Duodenal mucosa (tissue), 2 donors: ENCODE results near the gene ABLIM2.
A peak's percentile ranks its signal among the peaks of the same experiment; 100 is the strongest.

Source experiments
- H3K27ac ChIP-seq: one replicate; pipeline ENCODE4 v1.7.0; 2013; ENCODE audit warnings: low read depth, low read length
- H3K27me3 ChIP-seq, 2 donors: one replicate each; pipeline ENCODE4 v1.7.0; 2013; ENCODE audit warnings: low read length in 2 of 2, control low read depth in 1 of 2; ENCODE audit not compliant: insufficient read depth in 2 of 2, control insufficient read depth in 1 of 2
- H3K36me3 ChIP-seq, 2 donors: one replicate each; pipeline ENCODE4 v1.7.0; 2013; ENCODE audit warnings: low read length in 2 of 2, control low read depth in 1 of 2; ENCODE audit not compliant: insufficient read depth in 2 of 2, control insufficient read depth in 1 of 2
- H3K4me1 ChIP-seq, 2 donors: one replicate each; pipeline ENCODE4 v1.7.0; 2013; ENCODE audit warnings: low read length in 2 of 2, control low read depth in 1 of 2; ENCODE audit not compliant: insufficient read depth in 2 of 2, control insufficient read depth in 1 of 2
- H3K4me3 ChIP-seq, 2 donors: one replicate each; pipeline ENCODE4 v1.7.0; 2013; ENCODE audit warnings: low read length in 2 of 2, low read depth in 1 of 2
- H3K9ac ChIP-seq, 2 donors: one replicate each; pipeline ENCODE4 v1.7.0; 2013; ENCODE audit warnings: low read length in 2 of 2, low read depth in 1 of 2
- H3K9me3 ChIP-seq, 2 donors: one replicate each; pipeline ENCODE4 v1.7.0; 2013; ENCODE audit warnings: low read length in 2 of 2, control low read depth in 1 of 2; ENCODE audit not compliant: control insufficient read depth in 1 of 2

The ABLIM2 gene

GRCh38 chr4:8160233-8160560, 1.6 kb upstream of the ABLIM2 start:
- Histone ChIP-seq H3K4me1 (peaks cover 0 to 22% of the 10 kb centered on the region in 2 donors), H3K4me3 (no peak overlapping the region), H3K27me3 (peaks cover 0 to 11% of the 10 kb centered on the region in 2 donors), H3K9me3 (no peaks in the 10 kb centered on the region), H3K27ac (no peak overlapping the region), H3K36me3 (no peaks in the 10 kb centered on the region), H3K9ac (no peak overlapping the region)

- Histone ChIP-seq H3K9ac (peak overlapping the region; percentile 68 to 87), H3K9me3 (no peaks in the 10 kb centered on the region), H3K4me3 (peak overlapping the region; percentile 87 to 94), H3K36me3 (no peaks in the 10 kb centered on the region), H3K4me1 (peaks cover 0 to 22% of the 10 kb centered on the region in 2 donors), H3K27me3 (peaks cover 0 to 11% of the 10 kb centered on the region in 2 donors), H3K27ac (no peak overlapping the region)
These were observed 1.1 kb upstream of the ABLIM2 start for GRCh38 chr4:8159537-8160232.

- H3K9ac ChIP-seq: peak overlapping the region in 1 of 2 donors; percentile 47
- peaks cover 0 to 11% of the 10 kb centered on the region in 2 donors for H3K27me3 ChIP-seq
- H3K36me3 ChIP-seq: no peaks in the 10 kb centered on the region
- H3K9me3 ChIP-seq: no peaks in the 10 kb centered on the region
- H3K4me3 ChIP-seq: peak overlapping the region; percentile 69 to 73
- H3K27ac ChIP-seq: no peak overlapping the region
- H3K4me1 ChIP-seq: peaks cover 0 to 22% of the 10 kb centered on the region in 2 donors
These were observed 486 bp downstream of the ABLIM2 start for GRCh38 chr4:8157944-8158709.

GRCh38 chr4:8157496-8157895, 1.1 kb downstream of the ABLIM2 start:
- Histone ChIP-seq H3K9me3 (no peaks in the 10 kb centered on the region), H3K27me3 (peaks cover 0 to 11% of the 10 kb centered on the region in 2 donors), H3K4me1 (peaks cover 0 to 22% of the 10 kb centered on the region in 2 donors), H3K9ac (no peak overlapping the region), H3K4me3 (peak overlapping the region in 1 of 2 donors; percentile 73), H3K27ac (no peak overlapping the region), H3K36me3 (no peaks in the 10 kb centered on the region)

GRCh38 chr4:8156617-8157016, 2.0 kb downstream of the ABLIM2 start:
- Histone ChIP-seq H3K27me3 (peaks cover 0 to 11% of the 10 kb centered on the region in 2 donors), H3K4me1 (peaks cover 0 to 22% of the 10 kb centered on the region in 2 donors), H3K27ac (no peak overlapping the region), H3K9ac (no peak overlapping the region), H3K4me3 (no peak overlapping the region), H3K9me3 (no peaks in the 10 kb centered on the region), H3K36me3 (no peaks in the 10 kb centered on the region)

GRCh38 chr4:8155660-8156421, 2.8 kb downstream of the ABLIM2 start:
- no peaks in the 10 kb centered on the region for H3K9me3 ChIP-seq
- no peak overlapping the region for H3K27ac ChIP-seq
- H3K36me3 ChIP-seq: no peaks in the 10 kb centered on the region
- H3K4me3 ChIP-seq: no peak overlapping the region
- H3K9ac ChIP-seq: no peak overlapping the region
- H3K27me3 ChIP-seq: peaks cover 0 to 11% of the 10 kb centered on the region in 2 donors
- peaks cover 0 to 22% of the 10 kb centered on the region in 2 donors for H3K4me1 ChIP-seq

GRCh38 chr4:8155048-8155447, 3.6 kb downstream of the ABLIM2 start:
- Histone ChIP-seq H3K36me3 (no peaks in the 10 kb centered on the region), H3K4me1 (peaks cover 0 to 22% of the 10 kb centered on the region in 2 donors), H3K27ac (no peak overlapping the region)

GRCh38 chr4:8153441-8153840, 5.2 kb downstream of the ABLIM2 start:
- Histone ChIP-seq H3K4me3 (no peak overlapping the region), H3K4me1 (peaks cover 0 to 12% of the 10 kb centered on the region in 2 donors), H3K36me3 (no peaks in the 10 kb centered on the region), H3K27ac (no peak overlapping the region), H3K27me3 (peaks cover 0 to 11% of the 10 kb centered on the region in 2 donors), H3K9me3 (no peaks in the 10 kb centered on the region), H3K9ac (no peak overlapping the region)

More at GRCh38 chr4:8155048-8155447, 3.6 kb downstream of the ABLIM2 start:
- no peak overlapping the region for H3K4me3 ChIP-seq
- peaks cover 0 to 11% of the 10 kb centered on the region in 2 donors for H3K27me3 ChIP-seq
- H3K9me3 ChIP-seq: no peaks in the 10 kb centered on the region
- H3K9ac ChIP-seq: no peak overlapping the region

GRCh38 chr4:8152865-8153257, 5.8 kb downstream of the ABLIM2 start:
- H3K9ac ChIP-seq: no peak overlapping the region

More at GRCh38 chr4:8152865-8153257, 5.8 kb downstream of the ABLIM2 start:
- no peaks in the 10 kb centered on the region for H3K9me3 ChIP-seq
- peaks cover 0 to 7% of the 10 kb centered on the region in 2 donors for H3K4me1 ChIP-seq
- no peak overlapping the region for H3K27ac ChIP-seq
- peaks cover 0 to 8% of the 10 kb centered on the region in 2 donors for H3K27me3 ChIP-seq
- H3K4me3 ChIP-seq: no peak overlapping the region
- H3K36me3 ChIP-seq: no peaks in the 10 kb centered on the region
